OCI-LY7 (cell line): ENCODE measurements around the gene TMEM89. TPM values are rescaled to one million over a fixed set of nuclear protein-coding genes. Genes with fewer than 3 reads are reported as not detected.

Experiments used
- BruUV-seq: library from RNA; stranded (reverse); fragments of 400-500 nt; replicated peaks from 2 replicates; lab custom pipeline; 2021; lab: Mats Ljungman, UMichigan
- CTCF ChIA-PET: fragments of 300-600 bp; sonication (Branson Sonifier 250); formaldehyde crosslinking; loops from one replicate; lab custom pipeline; 2022; ENCODE audit warnings: antibody characterized with exemption; ENCODE audit not compliant: unreplicated experiment; lab: Charles Lee
- POLR2A ChIA-PET: fragments of 300-600 bp; sonication (Branson Sonifier 250); formaldehyde crosslinking; loops from one replicate; lab custom pipeline; 2022; ENCODE audit warnings: antibody characterized with exemption; lab: Charles Lee
- DNase-seq: peaks from one replicate; pipeline ENCODE4 v3.0.0-alpha.2; 2015; ENCODE audit warnings: low spot score
- H2AFZ ChIP-seq: fragments of 200-600 bp; sonication (generic), shearing (Covaris generic); 2 replicates; pipeline ENCODE4 v1.6.1; 2014; ENCODE audit warnings: mild to moderate bottlenecking, antibody characterized with exemption, low read length, moderate library complexity
- H3K27ac ChIP-seq: fragments of 200-600 bp; sonication (generic); 2 replicates; pipeline ENCODE4 v1.5.1; 2014; ENCODE audit warnings: mixed run types, low read depth, mild to moderate bottlenecking, moderate library complexity, low read length, inconsistent platforms; ENCODE audit not compliant: poor library complexity, severe bottlenecking
- H3K36me3 ChIP-seq: fragments of 200-600 bp; sonication (generic); 2 replicates; pipeline ENCODE4 v1.6.1; 2014; ENCODE audit warnings: mild to moderate bottlenecking, antibody characterized with exemption, low read length, moderate library complexity, mixed read lengths; ENCODE audit not compliant: insufficient read depth
- H3K4me1 ChIP-seq: fragments of 200-600 bp; sonication (generic); 2 replicates; pipeline ENCODE4 v1.5.1; 2014; ENCODE audit warnings: mild to moderate bottlenecking, low read length; ENCODE audit not compliant: insufficient read depth, poor library complexity, severe bottlenecking
- H3K4me2 ChIP-seq: fragments of 200-600 bp; sonication (generic); 2 replicates; pipeline ENCODE4 v1.6.1; 2014; ENCODE audit warnings: mild to moderate bottlenecking, low read length
- H3K4me3 ChIP-seq: fragments of 200-600 bp; sonication (generic); 2 replicates; pipeline ENCODE4 v1.5.1; 2014; ENCODE audit warnings: mild to moderate bottlenecking, low read depth, low read length; ENCODE audit not compliant: poor library complexity, severe bottlenecking
- H3K79me2 ChIP-seq: fragments of 200-600 bp; sonication (generic); 2 replicates; pipeline ENCODE4 v1.6.1; 2016; ENCODE audit warnings: low read depth, mild to moderate bottlenecking, low read length, moderate library complexity, mixed read lengths; ENCODE audit not compliant: insufficient read depth
- H3K9me2 ChIP-seq: fragments of 200-600 bp; sonication (generic); 2 replicates; pipeline ENCODE4 v1.6.1; 2016; ENCODE audit warnings: mild to moderate bottlenecking, low read length, mixed read lengths; ENCODE audit not compliant: insufficient read depth
- H3K9me3 ChIP-seq: fragments of 200-600 bp; sonication (generic); 2 replicates; pipeline ENCODE4 v1.6.1; 2014; ENCODE audit warnings: mild to moderate bottlenecking, mixed run types, low read length, mixed read lengths
- H4K20me1 ChIP-seq: fragments of 200-600 bp; sonication (generic); 2 replicates; pipeline ENCODE4 v1.6.1; 2014; ENCODE audit warnings: mild to moderate bottlenecking, antibody characterized with exemption, low read length, moderate library complexity, mixed read lengths; ENCODE audit not compliant: insufficient read depth
- CTCF ChIP-seq: fragments of 200-600 bp; sonication (generic); conservative IDR thresholded peaks from 2 replicates; pipeline ENCODE4 v1.5.1; 2014; ENCODE audit warnings: mild to moderate bottlenecking, antibody characterized with exemption, low read length, moderate library complexity, mixed read lengths
- EZH2phosphoT487 ChIP-seq: fragments of 200-600 bp; sonication (generic); IDR thresholded peaks from 2 replicates; pipeline ENCODE4 v1.6.1; 2018; ENCODE audit warnings: low read depth, borderline replicate concordance, mild to moderate bottlenecking, mixed run types, antibody characterized with exemption, low read length, moderate library complexity, mixed read lengths
- intact Hi-C: fragments of 100-400 bp; cut with micrococcal nuclease; formaldehyde crosslinking; loops from one replicate; pipeline ENCODE4 v1.10.0; 2022; ENCODE audit not compliant: unreplicated experiment
- total RNA-seq, 2 experiments: library from RNA; depleted of rRNA in 1 of 2; stranded (reverse); fragments of >200 nt in 1 of 2; shearing (Covaris generic) in 1 of 2; gene quantifications; 2 replicates each; pipeline ENCODE4 v1.2.3, GENCODE V29; 2014 to 2022

Gene TMEM89
- total RNA-seq, 2 experiments from 2014 or later = 1.6 TPM; not detected in 1

- CTCF ChIA-PET = no interaction called here
- no TSS peak for BruUV-seq
- intact Hi-C loops = no loop called here
Measured at GRCh38 chr3:48614044-48614443, 7.5 kb downstream of the TMEM89 start.

GRCh38 chr3:48612309-48612708 is 9.3 kb downstream of the TMEM89 start:
- intact Hi-C loops = no loop called here
- H3K36me3 ChIP-seq = peaks cover 9% of the 10 kb centered on the region
- no peak overlapping the region for H2AFZ ChIP-seq
- H3K9me3 ChIP-seq = peaks cover 4% of the 10 kb centered on the region
- no peaks in the 10 kb centered on the region for H4K20me1 ChIP-seq
- POLR2A ChIA-PET = interaction anchor here (0.7 to 1.0 kb wide), 2 partner anchors 12 to 173 kb away, joined by 3 to 5 read pairs; partner anchors contain the start of gene CCDC51
- no TSS peak for BruUV-seq
- peaks cover 19% of the 10 kb centered on the region for H3K79me2 ChIP-seq
- peaks cover 15% of the 10 kb centered on the region for H3K4me1 ChIP-seq
- H3K27ac ChIP-seq = no peak overlapping the region
- DNase-seq = no peak
- H3K9me2 ChIP-seq = no peaks in the 10 kb centered on the region
- no peak for TF ChIP-seq EZH2phosphoT487
- TF ChIP-seq CTCF = no peak
- CTCF ChIA-PET = no interaction called here
- H3K4me3 ChIP-seq = no peak overlapping the region
- H3K4me2 ChIP-seq = no peak overlapping the region

More at GRCh38 chr3:48614044-48614443, 7.5 kb downstream of the TMEM89 start:
- Histone ChIP-seq H3K9me2 (no peaks in the 10 kb centered on the region), H2AFZ (no peak overlapping the region), H3K79me2 (peaks cover 1% of the 10 kb centered on the region; the same call in 1 of the 2 replicates), H3K4me1 (peaks cover 4% of the 10 kb centered on the region), H3K4me2 (no peak overlapping the region), H3K4me3 (no peak overlapping the region), H3K9me3 (peaks cover 19% of the 10 kb centered on the region), H3K27ac (no peak overlapping the region), H3K36me3 (no peaks in the 10 kb centered on the region), H4K20me1 (no peaks in the 10 kb centered on the region)
- no peak for TF ChIP-seq EZH2phosphoT487
- no peak for TF ChIP-seq CTCF
- no peak for DNase-seq
- POLR2A ChIA-PET = interaction anchor here (0.6 to 0.7 kb wide), 4 partner anchors 10 to 67 kb away, joined by 3 to 7 read pairs (median 4); no protein-coding TSS in a partner anchor
